K562 (cell line): ENCODE results near the gene AOC1. TPM values are rescaled to one million over a fixed set of nuclear protein-coding genes. Genes with fewer than 3 reads are reported as not detected.

Experiments
- TCF7L2 ChIP-seq: fragments of 150-350 bp; IDR thresholded peaks from 2 replicates; pipeline ENCODE4 v1.6.1; 2016; ENCODE audit warnings: low read depth, mild to moderate bottlenecking, low read length, moderate library complexity
- polyA plus RNA-seq, 8 experiments: library from polyadenylated mRNA; depleted of rRNA in 4 of 8; stranded (reverse) in 5 of 8; unstranded in 3 of 8; fragments of >200 nt; fragmentation: Nextera tagmentation in 2 of 8; fragmentation: Illumina TruSeq in 1 of 8; extraction: Ambion mirVana in 2 of 8; extraction: Trizol in 1 of 8; gene quantifications; 2 replicates each; pipeline versions ENCODE4 v1.2.1 to v1.2.3, GENCODE V29; 2011 to 2014; ENCODE audit warnings: inconsistent platforms in 1 of 8, missing spikeins in 1 of 8
- total RNA-seq, 7 experiments: library from RNA; depleted of rRNA in 6 of 7; stranded (reverse); fragments of >200 nt in 6 of 7; fragmentation: Illumina TruSeq in 2 of 7; extraction: Trizol in 2 of 7; gene quantifications; 2 replicates each; pipeline versions ENCODE4 v1.2.1 to v1.2.3, GENCODE V29; 2011 to 2021; ENCODE audit warnings: low replicate concordance in 1 of 7
- TF ChIP-seq, protein P1 (sequence below): fragments of 200-600 bp; sonication (generic); IDR thresholded peaks from one replicate; pipeline ENCODE4 v1.6.1; 2012; ENCODE audit warnings: mild to moderate bottlenecking, low read depth, low read length, inconsistent platforms

The AOC1 gene
- total and polyA plus RNA-seq, 9 of the 15 experiments (the other 6 are each of a cell fraction or from before 2014, with no cell fraction given), result not detected

DNA sequence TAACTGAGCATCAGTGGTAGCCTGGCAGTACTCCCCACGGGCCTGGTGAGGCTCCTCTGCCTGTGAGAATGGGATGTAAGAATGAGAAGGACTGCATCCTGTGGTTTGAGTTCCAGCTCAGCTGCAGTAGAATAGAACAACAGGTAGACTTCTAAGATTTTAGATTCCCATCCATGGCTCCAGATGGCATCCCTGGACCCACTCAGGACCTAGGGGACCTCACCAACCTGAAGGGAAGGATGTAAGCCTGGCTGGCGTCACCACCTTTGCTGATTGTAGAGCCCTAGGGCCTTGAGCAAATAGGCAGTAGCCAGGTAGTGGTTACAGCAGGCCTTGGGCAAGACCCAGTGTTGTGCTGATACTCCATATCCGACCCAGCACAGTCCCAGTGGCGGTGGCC lies 9.6 kb upstream of the AOC1 start (continued):
- TF ChIP-seq, protein P1, sequence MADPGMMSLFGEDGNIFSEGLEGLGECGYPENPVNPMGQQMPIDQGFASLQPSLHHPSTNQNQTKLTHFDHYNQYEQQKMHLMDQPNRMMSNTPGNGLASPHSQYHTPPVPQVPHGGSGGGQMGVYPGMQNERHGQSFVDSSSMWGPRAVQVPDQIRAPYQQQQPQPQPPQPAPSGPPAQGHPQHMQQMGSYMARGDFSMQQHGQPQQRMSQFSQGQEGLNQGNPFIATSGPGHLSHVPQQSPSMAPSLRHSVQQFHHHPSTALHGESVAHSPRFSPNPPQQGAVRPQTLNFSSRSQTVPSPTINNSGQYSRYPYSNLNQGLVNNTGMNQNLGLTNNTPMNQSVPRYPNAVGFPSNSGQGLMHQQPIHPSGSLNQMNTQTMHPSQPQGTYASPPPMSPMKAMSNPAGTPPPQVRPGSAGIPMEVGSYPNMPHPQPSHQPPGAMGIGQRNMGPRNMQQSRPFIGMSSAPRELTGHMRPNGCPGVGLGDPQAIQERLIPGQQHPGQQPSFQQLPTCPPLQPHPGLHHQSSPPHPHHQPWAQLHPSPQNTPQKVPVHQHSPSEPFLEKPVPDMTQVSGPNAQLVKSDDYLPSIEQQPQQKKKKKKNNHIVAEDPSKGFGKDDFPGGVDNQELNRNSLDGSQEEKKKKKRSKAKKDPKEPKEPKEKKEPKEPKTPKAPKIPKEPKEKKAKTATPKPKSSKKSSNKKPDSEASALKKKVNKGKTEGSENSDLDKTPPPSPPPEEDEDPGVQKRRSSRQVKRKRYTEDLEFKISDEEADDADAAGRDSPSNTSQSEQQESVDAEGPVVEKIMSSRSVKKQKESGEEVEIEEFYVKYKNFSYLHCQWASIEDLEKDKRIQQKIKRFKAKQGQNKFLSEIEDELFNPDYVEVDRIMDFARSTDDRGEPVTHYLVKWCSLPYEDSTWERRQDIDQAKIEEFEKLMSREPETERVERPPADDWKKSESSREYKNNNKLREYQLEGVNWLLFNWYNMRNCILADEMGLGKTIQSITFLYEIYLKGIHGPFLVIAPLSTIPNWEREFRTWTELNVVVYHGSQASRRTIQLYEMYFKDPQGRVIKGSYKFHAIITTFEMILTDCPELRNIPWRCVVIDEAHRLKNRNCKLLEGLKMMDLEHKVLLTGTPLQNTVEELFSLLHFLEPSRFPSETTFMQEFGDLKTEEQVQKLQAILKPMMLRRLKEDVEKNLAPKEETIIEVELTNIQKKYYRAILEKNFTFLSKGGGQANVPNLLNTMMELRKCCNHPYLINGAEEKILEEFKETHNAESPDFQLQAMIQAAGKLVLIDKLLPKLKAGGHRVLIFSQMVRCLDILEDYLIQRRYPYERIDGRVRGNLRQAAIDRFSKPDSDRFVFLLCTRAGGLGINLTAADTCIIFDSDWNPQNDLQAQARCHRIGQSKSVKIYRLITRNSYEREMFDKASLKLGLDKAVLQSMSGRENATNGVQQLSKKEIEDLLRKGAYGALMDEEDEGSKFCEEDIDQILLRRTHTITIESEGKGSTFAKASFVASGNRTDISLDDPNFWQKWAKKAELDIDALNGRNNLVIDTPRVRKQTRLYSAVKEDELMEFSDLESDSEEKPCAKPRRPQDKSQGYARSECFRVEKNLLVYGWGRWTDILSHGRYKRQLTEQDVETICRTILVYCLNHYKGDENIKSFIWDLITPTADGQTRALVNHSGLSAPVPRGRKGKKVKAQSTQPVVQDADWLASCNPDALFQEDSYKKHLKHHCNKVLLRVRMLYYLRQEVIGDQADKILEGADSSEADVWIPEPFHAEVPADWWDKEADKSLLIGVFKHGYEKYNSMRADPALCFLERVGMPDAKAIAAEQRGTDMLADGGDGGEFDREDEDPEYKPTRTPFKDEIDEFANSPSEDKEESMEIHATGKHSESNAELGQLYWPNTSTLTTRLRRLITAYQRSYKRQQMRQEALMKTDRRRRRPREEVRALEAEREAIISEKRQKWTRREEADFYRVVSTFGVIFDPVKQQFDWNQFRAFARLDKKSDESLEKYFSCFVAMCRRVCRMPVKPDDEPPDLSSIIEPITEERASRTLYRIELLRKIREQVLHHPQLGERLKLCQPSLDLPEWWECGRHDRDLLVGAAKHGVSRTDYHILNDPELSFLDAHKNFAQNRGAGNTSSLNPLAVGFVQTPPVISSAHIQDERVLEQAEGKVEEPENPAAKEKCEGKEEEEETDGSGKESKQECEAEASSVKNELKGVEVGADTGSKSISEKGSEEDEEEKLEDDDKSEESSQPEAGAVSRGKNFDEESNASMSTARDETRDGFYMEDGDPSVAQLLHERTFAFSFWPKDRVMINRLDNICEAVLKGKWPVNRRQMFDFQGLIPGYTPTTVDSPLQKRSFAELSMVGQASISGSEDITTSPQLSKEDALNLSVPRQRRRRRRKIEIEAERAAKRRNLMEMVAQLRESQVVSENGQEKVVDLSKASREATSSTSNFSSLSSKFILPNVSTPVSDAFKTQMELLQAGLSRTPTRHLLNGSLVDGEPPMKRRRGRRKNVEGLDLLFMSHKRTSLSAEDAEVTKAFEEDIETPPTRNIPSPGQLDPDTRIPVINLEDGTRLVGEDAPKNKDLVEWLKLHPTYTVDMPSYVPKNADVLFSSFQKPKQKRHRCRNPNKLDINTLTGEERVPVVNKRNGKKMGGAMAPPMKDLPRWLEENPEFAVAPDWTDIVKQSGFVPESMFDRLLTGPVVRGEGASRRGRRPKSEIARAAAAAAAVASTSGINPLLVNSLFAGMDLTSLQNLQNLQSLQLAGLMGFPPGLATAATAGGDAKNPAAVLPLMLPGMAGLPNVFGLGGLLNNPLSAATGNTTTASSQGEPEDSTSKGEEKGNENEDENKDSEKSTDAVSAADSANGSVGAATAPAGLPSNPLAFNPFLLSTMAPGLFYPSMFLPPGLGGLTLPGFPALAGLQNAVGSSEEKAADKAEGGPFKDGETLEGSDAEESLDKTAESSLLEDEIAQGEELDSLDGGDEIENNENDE, result no peak
- no peak for TF ChIP-seq TCF7L2
